SH-SY5Y (cell line): ENCODE measurements around the gene ADCY5.

Source experiments
- GATA2 ChIP-seq: IDR thresholded peaks from 2 replicates; pipeline ENCODE4 v1.6.1; 2011; ENCODE audit warnings: mild to moderate bottlenecking, low read depth, low read length
- GATA3 ChIP-seq: IDR thresholded peaks from 2 replicates; pipeline ENCODE4 v1.6.1; 2011; ENCODE audit warnings: low read depth, mild to moderate bottlenecking, low read length, moderate library complexity

ADCY5 gene

DNA sequence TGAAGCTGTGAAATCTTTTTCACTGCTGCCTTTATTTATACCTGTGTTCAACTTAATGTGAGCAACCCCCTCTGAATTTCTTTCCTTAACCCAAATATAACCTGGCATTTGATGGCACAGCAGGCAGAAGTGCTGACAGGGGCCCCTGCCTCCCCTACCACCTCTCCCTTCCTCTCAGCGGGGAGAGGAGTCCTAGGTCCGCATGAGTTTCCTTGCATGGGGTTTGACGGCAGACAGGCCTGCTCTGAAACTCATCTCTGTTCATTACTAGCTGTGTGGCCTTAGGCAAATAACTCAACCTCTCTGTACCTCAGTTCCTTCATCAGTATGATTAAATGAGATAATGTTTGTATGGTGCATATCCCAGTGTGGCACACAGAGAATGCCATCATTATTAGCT is 167.5 kb downstream of the ADCY5 start:
- TF ChIP-seq GATA2 (no peak), GATA3 (no peak)

GRCh38 chr3:123279121-123279520 is 169.8 kb downstream of the ADCY5 start:
- TF ChIP-seq GATA2, result no peak
- no peak for TF ChIP-seq GATA3

DNA sequence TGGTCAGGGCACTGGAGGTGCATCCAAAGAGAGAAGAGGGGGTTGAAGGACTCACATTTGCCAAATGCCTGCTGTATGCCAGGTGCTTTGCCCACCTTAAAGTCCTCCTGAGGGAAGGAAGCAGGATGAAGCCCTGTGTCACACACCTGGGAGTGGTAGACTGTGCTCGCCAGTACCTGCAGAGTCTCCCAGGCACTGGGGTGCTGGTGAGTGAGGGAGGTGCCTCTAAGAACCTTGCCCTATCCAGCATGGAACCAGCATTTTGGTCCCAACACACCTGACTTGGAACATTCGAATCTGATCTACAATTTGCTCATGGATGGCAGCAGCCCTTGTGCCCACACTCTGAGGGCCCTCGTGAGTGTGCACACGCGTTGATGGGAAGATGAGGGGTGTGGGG is 170.4 kb downstream of the ADCY5 start:
- TF ChIP-seq GATA3, result no peak
- TF ChIP-seq GATA2, result no peak

DNA sequence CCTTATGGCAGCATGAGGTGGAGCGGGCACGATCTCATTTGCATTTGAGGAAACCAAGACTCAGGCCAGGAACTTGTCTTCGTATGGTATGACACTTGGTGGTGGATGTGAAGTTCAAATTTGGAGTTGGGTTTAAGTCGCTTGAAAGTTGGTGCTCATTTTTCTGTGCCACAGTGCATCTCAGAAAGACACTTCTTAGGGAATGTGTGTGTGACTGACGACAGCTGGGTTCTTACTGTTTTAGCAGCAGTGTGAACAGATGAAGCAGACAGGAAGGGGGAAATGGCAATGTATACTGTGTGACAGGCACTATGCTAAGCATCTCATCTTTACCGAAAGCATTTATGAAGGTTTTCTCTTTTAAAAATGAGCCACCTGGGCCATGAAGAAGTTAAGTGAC is 171.8 kb downstream of the ADCY5 start:
- TF ChIP-seq GATA3 (no peak), GATA2 (no peak)

- no peak for TF ChIP-seq GATA3
- TF ChIP-seq GATA2, result no peak
Measured at GRCh38 chr3:123276346-123277006, 172.4 kb downstream of the ADCY5 start.

- no peak for TF ChIP-seq GATA2
- no peak for TF ChIP-seq GATA3
Measured at GRCh38 chr3:123275691-123276090, 173.2 kb downstream of the ADCY5 start.

GRCh38 chr3:123272547-123272946 is 176.3 kb downstream of the ADCY5 start:
- TF ChIP-seq GATA2 (no peak), GATA3 (no peak)

DNA sequence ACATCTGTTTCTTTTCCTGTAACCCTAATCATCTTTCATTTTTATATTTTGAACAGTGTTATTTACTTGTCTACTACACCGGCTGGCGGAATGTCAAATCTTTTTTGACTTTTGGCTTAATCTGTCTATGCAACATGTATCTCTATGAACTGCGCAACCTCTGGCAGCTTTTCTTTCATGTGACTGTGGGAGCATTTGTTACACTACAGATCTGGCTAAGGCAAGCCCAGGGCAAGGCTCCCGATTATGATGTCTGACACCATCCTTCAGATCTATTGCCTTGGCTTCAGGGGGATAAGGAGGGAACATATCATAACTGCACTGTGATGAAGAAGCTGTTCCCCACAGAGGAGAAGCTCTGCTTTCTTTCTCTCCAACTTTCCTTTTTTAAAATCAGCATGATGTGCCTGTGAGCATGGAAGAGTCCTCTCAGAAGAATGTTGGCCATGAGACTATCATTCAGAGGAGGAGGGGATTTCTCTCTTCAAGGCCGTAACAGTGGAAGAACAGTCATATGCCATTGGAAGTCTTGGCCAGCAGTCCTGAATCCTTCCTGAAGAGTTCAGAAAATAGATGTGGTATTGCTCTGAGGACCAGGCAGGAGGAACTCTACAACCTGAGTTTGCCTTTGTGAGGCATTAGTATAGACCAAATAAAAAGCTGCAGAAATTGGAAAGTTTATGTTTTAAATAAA is 177.3 kb downstream of the ADCY5 start:
- no peak for TF ChIP-seq GATA2
- TF ChIP-seq GATA3, result no peak

GRCh38 chr3:123270818-123271217 is 178.1 kb downstream of the ADCY5 start:
- TF ChIP-seq GATA2, result no peak
- no peak for TF ChIP-seq GATA3

DNA sequence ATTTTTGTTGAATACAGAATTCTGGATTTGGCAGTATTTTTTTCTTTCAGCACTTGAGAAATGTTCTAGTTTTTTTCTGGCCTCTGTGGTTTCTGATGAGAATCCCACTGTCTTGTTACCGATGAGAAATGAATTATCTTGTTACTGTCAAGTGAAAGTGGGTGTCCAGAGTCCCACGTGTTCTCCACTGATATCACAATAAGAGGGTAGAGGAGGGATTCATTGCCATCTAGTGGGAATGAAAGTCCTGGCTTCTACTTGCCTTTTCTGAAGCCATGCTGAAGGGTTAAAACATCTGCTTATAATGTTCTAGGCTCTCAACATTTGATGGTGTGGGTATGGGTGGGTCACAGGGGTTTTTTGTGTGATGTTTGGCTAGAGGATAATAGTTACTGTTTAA is 181.1 kb downstream of the ADCY5 start:
- no peak for TF ChIP-seq GATA2
- no peak for TF ChIP-seq GATA3

- no peak for TF ChIP-seq GATA2
- TF ChIP-seq GATA3, result no peak
Measured at GRCh38 chr3:123263941-123264340, 184.9 kb downstream of the ADCY5 start.

- TF ChIP-seq GATA3, result no peak
- no peak for TF ChIP-seq GATA2
Measured at GRCh38 chr3:123262868-123263267, 186.0 kb downstream of the ADCY5 start.

- TF ChIP-seq GATA3 (no peak), GATA2 (no peak)
Measured at GRCh38 chr3:123262226-123262625, 186.7 kb downstream of the ADCY5 start.

DNA sequence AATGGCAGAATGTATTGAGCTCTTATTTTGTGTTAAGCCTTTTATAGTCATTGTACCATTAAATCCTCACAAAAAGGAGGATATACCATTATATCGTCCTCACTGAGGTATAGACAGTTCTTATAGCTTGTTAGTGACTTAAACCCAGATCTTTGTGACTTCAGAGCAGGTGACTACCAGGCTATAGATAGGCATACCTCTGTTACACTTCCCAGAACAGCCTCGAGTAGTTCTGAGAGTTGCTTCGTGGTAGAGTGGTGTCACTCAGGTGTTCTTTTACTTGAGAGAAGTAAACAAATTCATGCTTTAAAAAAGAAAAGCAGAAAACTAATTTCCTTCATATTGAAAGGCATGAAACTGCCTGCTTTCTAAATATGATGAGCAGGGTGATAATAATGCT is 187.2 kb downstream of the ADCY5 start:
- TF ChIP-seq GATA2 (no peak), GATA3 (no peak)

DNA sequence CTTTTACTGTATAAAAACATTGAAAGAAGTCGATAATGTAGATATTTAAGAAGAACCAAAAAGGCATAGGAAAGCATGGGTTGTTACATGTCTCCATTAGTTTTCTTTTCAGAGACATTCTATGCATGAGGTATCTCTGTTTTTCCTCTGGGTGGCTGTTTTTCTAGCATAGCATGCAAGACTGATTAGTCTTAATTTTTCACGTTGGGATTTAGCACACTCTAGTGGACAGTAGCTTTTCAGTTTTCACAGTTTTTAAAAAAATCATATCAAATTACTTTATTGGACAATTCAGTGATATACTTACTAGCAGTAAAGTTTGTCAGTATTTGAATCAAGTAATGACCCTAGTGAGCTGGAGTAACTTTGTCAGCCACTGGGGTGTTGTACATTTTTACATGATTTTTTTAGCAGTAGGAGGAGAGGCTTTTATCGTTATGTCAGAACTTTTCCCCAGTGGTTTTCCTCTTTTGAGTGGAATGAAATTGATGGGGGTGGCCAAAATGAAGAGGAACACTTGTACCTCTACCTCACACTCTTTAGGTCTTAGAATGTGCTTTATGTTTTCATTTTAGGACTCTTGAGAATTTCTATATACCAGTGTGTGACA is 190.0 kb downstream of the ADCY5 start:
- TF ChIP-seq GATA2 (no peak), GATA3 (no peak)
